HG02938 (cell line): ENCODE data around the gene FSTL4.

Experiments used
- ATAC-seq: cut with Tn5 transposase; IDR thresholded peaks from one replicate; pipeline ENCODE4 v1.9.1; 2021; ENCODE audit warnings: mild to moderate bottlenecking, moderate library complexity; ENCODE audit not compliant: unreplicated experiment

FSTL4 gene

DNA sequence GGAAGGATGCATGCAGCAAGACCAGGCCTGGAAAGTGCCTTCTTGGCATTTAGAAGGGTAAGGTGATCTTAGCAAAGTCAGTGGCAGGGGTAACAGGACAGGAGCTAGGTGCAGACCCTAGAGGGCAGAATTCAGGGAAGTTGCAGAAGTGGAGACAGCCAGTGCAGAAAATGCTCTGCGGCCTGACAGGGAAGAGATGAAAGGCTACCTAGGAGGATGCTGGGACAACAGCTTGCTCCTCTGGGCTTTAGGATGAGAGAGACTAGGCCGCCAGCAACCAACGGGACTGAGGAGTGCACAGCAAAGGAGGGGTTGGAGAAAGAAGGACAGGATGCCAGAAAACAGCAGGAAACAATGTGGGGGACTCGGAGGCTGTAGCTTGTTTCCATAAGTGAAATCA lies 219.9 kb downstream of the FSTL4 start:
- ATAC-seq = no peak

DNA sequence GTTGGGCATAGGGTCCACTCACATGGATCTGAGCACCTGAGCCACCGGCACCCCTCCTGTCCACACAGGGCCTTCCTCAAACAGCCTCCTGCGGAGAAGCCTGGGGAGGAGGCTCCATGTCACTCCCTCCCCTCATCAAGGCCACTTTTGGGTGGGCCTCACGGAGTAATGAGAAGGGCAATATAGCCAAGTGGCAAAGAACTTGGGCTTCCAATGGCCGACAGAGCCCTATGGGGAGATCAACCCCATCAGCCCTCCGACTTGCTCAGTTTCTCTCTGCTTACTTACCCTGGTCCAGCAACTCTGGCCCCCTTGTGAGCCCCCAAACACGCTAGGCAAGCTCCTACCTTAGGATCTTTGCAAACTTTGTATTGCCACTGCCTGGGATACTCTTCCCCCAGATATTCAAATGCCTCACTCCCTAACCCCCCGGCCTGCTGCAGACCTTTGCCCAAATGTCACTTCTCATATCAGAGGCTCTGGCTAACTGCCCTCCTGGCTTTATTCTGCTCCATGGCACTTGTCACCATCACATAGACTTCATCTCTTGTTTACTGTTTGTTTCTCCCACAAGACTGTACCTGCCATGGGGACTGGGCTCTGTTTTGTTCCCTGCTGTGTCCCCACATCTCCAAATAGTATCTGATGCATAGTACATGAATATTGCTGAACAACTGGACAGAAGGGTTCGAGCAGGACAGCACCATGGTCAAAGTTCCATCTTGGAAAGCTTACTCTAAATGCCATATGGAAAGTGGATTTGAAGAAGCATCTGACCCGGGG lies 220.8 kb downstream of the FSTL4 start:
- ATAC-seq = no peak

DNA sequence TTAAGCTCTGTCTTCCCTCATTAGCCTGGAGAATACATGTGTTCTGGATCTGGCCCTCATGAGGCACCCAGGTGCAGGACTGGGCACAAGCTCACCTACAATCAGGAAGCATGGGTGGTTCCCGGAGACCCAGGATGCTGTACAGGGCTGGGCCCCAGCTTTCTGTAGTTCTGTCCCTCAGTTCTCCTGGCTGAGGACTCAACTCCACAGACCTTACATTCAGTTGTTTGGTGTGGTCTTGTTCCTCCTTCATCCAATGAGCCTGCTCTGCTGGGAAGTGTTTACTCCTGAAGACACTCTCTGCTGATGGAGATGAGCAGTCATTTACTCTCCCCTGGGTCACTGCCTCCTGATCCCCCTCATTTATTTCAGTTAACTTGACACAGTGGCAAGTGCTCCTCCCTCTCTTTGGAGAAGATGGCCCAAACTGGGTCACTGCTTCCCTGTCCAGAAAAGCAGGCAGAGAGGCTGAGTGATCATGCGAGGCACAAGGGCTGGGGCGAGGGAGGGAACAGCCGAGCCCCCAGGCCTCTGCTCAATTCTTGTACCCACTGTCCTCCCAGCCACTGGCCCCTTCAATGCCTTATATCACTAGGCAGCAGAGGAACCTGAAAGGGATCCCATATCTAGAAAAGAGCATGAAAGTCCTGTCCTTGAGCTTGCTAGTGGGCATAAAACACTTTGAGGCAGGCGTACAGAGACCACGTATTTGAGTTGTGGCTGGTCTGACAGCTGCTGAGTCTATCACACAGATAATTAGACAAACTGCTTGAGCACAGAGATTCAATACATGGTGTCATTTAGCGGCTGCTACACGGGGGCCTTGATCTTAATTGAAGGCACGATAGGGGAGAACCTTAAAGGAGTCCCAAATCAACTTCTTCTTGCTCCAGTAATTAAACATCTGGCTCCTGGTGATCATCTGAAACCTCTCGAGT lies 221.7 kb downstream of the FSTL4 start:
- ATAC-seq = no peak

DNA sequence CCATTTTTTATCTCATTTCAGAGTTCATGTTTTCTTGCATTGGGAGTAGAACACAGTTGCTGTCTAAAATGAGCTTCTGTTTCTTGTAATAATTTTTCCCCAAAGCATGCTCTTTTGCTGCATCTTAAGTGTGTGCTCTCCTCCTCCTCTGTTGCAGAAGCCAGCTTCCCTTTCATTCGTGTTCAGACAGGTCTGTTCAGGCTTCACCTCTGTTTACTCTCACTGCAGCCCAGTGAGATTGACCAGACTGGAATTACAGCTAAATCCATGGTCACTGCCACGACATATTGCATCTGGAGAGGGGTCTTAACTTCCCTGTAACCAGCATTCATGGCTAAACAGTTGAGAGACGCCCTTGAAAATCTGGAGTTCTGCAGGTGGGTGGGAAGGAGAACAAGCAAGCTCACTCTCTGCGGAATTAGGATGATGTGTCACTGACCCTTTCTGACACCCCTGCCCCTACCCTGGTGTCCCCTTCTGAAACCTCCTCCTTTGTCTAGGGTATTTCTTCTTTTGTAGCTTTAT lies 223.2 kb downstream of the FSTL4 start:
- no peak for ATAC-seq

DNA sequence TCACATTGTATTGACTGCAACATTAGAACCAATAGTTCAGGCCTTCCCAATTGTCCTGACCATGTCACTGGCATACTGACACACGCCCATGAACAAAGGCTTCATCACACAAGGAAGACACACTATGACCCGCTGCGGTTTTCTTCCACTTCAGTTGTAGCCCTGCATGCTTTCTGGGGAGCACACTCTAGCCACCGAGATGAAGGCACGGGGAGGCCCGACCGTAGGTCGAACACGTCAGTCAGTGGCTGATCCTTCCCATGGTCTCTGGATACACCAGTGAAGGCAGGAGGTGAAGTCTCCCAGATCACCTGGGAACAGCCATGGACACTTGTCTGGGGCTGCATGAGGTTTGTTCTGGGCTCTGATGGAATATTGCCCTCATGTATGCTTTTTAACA lies 224.7 kb downstream of the FSTL4 start:
- no peak for ATAC-seq

DNA sequence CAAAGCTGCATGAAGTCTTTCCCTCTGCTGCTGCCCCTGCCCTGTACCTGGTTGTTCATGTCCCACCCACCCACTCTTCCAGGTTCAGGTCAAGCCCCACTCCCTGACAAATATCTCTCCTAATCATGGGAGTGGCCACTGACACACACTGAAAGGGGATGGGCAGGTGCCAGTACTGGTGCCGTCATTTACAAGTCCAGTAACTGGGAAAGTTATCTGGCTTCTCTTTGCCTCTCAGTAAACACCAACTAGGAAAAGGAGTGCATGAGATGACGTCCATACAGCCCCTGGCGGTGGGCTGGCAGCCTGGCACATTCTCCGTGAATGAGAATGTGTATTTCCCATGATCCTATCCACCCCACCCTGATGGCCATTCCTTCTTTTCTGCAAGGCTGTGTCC lies 225.2 kb downstream of the FSTL4 start:
- ATAC-seq = no peak

DNA sequence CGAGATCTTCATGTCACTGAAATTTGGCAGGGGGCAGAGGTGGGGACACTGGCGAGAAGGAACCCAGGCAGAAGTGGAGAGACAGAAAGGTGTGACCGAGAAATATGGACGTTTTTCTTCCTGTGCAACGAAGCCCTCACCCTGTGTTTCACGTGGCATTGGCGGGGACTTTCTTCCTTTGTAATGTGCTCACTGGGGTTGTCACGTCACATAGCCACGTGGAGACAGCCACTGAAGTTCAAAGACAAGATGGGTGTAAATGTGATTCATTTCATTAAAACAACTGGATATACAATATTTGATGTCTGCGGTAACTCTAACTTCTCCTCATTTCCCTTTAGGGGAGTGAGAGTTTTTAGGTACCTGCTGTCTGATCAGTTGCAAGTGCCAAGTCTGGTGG lies 225.7 kb downstream of the FSTL4 start:
- ATAC-seq = no peak

DNA sequence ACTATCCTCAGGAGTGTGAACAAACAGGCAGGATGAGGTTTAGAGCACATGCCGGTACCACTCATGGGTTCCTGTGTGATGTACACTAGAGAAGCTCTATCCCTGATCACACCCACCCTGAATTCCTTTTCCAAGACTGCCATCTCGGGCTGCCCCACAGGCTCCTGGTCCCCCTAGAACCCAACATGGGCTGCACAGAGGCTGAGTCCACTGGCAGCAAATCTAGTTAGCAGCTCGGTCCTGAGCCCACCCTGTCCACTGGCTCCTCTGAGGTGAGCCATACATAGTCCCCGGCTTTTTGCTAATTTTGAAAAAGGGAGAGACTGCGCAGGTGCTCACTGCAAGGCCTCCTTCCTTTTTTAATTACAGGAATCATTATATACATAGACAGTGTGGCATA lies 227.0 kb downstream of the FSTL4 start:
- ATAC-seq = no peak

DNA sequence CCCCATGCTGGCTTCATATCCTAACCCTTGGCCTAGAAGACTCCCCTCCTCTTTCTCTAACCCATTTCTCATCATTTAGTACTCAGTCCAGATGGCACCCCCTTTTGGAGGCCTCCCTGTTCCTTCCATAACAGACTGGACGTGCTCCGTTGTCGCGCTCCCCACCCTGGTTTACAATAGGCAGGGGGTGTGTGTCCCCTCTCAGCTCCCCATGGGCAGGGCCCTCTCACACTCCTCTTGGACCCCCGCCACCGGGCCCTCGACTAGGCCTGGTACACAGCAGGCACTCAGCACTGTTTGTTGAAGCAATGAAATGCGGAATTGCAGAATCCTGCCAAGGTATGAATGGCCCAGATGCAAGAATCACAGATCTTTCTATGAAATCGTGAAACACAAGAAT lies 227.4 kb downstream of the FSTL4 start:
- ATAC-seq = no peak

DNA sequence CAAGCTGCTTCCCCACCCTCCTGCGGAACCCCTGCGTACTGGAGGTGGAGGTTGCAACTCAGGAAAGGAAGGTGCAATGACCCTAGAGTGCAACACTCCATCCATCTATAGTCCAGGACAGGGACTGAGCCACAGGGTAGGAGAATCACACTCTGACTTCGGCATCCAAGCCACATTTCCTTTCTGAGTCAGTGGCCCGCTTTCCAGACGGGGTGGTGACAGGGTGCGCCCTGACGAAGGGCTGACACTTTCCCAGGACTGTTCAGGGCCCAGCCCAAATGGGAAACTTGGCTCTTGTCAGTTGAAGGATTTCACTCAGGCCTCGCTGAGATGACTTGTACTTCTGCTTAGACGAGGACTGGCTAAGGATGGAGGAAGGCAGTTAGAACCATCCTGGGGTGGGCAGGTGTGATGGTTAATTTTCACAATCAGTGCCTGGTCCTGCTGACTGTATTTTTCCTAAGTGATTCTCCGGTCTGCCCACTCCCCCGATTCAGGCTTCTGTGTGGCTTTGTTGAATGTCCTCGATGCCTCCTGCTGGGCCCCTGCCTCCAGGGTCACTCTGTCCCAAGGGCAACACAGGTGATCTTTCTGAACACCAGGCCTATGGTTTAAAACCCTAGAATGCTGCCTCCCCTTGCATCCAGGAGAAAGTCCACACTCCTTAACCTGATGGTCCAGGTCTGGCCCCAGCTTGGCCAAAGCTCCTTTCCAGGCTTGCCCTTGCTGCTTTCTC lies 228.1 kb downstream of the FSTL4 start:
- no peak for ATAC-seq

DNA sequence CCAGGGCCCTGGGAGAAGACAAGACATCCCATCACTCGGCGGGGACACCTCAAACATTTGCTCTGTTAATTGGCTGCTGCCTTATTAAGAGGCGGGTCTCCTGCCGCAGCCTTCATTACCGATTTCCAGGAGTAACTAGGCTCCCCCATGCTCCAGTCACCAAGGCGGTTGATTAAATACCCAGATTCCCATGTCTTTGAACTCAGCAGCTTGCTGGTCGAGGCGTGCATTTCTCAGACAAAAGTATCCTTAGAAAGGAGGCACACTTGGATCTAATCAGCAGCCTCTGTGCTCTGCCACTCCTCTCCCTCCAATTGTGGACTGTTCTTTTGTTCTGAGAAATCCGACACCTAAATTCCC lies 228.8 kb downstream of the FSTL4 start:
- ATAC-seq = no peak

DNA sequence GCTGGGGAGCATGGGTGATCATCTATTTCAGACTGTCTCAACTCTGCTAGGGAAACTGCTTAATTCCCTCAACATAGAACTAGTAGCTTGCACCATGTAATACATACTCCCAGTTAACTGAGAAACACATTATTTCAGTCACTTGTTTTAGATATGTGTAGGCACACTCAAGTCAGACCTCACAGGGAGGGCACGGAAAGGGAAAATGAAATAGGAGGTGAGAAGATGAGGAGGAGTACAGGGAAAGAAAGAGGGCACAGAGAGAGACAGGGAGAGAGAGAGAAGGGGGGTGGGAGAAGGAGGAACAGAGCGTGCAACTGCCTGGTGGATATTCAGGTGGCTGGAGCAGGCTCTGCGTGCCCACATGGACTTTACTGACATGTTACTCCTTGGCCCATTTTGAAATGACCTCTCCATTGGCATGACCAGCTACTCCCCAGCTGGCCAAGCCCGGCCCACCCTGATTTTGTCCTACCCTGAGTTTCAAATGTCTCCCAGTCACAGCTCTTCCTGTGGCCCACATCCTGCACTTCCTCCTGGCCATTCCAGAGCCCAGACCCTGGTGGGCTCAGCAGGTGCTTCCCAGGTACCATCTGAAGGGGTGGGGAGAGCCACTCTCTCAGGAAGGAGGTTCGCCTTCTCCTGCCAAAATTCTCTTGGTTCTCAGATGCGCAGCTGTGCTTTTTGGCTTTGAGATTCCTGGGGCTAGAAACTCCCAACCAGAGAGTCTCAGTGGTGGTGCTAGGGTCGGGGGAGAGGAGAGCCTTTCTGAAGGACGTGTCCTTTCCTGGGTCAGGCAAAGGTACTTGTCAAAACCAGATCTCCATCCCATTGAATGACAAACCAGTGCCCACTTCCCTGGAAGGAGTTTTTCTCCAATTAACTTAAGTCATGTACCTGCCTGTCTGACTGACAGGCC lies 229.4 kb downstream of the FSTL4 start:
- ATAC-seq = no peak

DNA sequence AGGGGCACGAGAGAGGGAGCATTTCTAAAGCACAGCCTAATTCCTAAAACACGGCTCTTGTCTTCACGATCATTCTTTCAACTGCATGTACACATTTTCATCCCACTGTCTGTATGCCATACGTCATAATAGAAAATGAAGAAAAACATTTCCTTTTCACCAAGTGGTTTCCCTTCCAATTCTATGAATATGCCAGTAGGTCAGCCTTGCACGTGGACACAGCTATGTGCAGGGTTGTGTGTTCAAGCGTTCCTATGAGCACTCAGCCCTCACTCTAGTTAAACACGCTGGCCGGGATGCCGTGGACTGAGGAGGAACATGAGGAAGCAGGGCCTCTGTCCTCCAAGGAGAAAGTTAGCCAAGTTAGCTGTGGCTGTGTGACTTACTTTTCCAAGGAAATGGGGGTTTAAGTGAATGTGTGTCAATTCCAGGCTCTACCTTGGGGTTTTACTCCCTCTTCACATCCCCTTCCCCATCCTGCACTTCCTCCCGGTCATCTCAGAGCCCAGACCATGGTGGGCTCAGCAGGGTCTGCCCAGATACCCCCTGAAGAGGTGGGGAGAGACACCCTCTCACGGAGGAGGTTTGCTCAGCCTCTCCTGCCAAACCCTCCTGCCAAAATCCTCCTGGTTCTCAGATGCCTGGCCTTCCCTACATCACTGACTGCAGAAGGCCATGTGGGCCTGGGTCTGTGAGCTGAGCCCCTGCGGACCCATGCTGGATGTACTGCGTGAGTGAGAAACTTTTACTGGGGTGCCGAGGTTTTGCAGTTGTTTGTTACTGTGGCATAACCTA lies 230.6 kb downstream of the FSTL4 start:
- no peak for ATAC-seq

DNA sequence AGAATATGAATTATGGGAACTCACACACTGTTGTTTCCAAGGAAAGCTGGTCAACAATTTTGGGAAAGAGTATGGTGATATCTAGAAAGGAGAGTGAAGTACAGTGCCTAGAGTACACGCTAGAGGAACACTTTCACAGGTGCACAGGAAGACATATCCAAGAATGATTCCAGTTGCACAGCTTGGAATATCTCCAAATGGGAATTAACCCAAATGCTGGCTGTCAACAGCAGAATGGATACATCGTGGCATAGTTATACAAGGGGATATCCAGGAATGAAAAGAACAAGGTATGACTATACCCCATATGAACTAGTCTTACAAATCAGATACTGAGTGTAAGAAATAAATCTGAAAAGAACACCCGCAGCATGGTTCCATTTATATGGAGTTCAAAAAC lies 231.3 kb downstream of the FSTL4 start:
- no peak for ATAC-seq

DNA sequence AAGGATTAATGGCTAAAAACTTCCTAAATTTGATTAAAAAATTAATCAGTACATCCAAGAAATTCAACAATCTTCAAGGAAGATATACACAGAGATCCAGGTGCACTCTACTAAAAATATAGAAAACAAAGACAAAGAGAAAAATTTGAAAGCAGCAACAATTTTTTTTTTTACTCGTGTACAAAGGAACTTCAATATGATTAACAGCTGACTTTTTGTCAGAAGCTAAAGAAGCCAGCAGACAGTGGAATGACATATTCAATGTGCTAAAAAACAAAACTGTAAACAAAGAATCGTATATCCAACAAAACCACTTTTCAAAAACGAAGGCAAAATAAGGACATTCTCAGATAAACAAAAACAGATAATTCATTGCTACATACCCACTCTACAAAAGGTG lies 234.6 kb downstream of the FSTL4 start:
- no peak for ATAC-seq

DNA sequence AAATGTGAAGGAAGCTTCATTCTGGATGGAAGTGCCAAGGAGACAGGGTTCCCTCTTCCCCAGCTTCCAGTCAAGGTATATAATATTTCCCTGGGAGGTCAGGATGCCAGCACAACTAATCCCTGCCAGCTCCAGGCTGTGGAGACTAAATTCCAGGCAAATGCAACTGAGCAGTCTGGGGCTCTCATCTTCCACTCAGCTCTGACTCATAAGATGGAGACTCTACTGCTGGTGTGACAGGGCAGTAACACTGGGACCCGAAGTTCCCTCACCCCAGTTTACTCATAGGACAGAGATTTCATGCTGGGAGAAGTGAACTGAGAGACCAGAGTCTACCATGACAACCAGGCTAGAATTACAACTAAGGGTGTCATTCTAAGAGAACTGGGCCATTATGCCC lies 235.4 kb downstream of the FSTL4 start:
- no peak for ATAC-seq

DNA sequence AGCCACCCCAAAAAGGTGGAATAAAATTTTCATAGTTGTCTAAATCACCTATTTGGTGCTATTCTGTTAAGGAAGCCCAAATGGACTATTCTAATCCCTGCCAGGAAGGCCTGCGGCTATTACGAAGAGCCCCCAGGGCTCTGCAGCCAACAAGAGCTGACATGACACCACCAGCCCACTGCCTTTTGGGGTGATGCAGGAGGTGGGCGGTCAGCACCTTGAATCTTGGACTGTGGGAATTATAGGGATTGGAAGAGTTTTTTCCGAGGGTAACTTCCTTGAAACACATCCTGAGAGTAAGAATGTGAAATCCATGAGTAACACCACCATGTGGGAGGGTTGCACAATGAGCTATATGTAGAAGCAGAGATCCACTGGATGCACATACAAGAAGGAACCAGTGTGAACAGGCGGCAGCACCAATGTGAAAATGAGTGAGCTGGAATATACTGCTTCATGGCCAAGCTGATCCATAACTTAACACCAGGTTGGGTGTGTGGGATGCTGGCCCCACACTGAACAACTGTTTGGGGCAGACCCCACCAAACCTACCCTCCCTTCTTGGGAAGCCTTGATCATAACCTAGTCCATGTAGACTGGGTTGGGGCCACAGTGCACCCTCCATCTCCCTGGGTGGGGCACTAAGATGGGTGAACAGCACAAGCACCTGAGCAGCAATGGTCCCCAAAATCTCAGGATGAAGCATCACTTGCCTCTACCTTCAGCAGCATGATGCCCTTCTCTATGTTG lies 239.0 kb downstream of the FSTL4 start:
- no peak for ATAC-seq

DNA sequence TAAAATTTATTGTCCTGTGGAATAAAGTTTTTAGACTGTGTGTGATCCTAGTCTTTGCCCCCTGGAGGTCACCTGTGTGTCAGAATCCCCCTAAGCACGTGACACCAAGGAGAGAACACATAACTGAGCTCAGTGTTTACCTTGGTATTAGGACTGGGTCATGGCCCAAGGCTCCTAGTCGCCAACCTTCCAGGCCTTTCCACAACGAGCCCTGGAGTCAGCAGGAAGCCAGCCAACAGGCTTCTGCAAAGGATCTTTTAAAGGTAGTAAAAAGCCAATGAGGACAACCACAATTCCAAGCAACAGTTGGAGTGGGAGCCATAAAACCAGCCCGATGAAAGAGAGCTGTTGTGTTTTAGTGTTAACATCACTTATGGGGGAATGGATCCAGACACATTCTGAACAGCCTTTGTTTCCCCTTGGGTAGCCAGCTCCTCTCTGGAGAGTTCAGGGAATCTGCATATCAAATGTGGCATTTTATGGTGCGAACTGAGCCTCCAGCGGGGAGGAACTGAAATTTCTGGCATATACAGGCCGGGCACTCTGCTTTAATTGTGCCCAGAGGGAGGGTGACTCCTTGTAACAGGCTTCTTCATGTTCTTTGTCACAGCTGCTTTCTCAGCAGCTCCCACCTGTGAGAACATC lies 239.9 kb downstream of the FSTL4 start:
- ATAC-seq = no peak
